Gastroesophageal sphincter (tissue), 4 donors: ENCODE measurements around the gene TAF12. TPM values are rescaled to one million over a fixed set of nuclear protein-coding genes. Genes with fewer than 3 reads are reported as not detected.
"Not testable (repeated sequence)": the region's sequence is repeated elsewhere in the genome, so short reads cannot be mapped to it uniquely, and the experiment has no call there.

Experiments
- ATAC-seq: fragments of 150-250 bp; one replicate; pipeline ENCODE4 v1.9.1; 2016; ENCODE audit warnings: mild to moderate bottlenecking, moderate library complexity
- H3K27ac ChIP-seq, 4 donors: fragments of 200-600 bp; sonication (generic) in 3 of 4; 1 replicate in 3 of 4; 2 replicates in 1 of 4; pipeline ENCODE4 v1.5.1; 2016 to 2019
- H3K27me3 ChIP-seq: fragments of 200-600 bp; sonication (generic); one replicate; pipeline ENCODE4 v1.5.1; 2019
- H3K36me3 ChIP-seq, 2 donors: fragments of 200-600 bp; sonication (generic); one replicate each; pipeline ENCODE4 v1.5.1; 2019; ENCODE audit warnings: control low read depth in 1 of 2
- H3K4me1 ChIP-seq, 3 donors: fragments of 200-600 bp; sonication (generic); 1 replicate in 2 of 3; 2 replicates in 1 of 3; pipeline ENCODE4 v1.5.1; 2016 to 2019; ENCODE audit warnings: control low read depth in 2 of 3
- H3K4me3 ChIP-seq, 2 donors: fragments of 200-600 bp; sonication (generic); one replicate each; pipeline ENCODE4 v1.5.1; 2019; ENCODE audit warnings: mild to moderate bottlenecking in 1 of 2, moderate library complexity in 1 of 2
- H3K9me3 ChIP-seq, 3 donors: fragments of 200-600 bp; sonication (generic); one replicate each; pipeline ENCODE4 v1.5.1; 2017 to 2019; ENCODE audit warnings: control low read depth in 2 of 3
- CTCF ChIP-seq, 4 experiments: fragments of 200-600 bp in 2 of 4; fragments of 450-650 bp in 2 of 4; sonication (generic) in 1 of 4; IDR thresholded peaks; one replicate each; pipeline ENCODE4 v1.5.1; 2017 to 2019; ENCODE audit warnings: antibody characterized with exemption in 4 of 4, mild to moderate bottlenecking in 2 of 4, moderate library complexity in 2 of 4
- EP300 ChIP-seq: sonication (generic); formaldehyde crosslinking; IDR thresholded peaks from one replicate; pipeline ENCODE4 v1.6.1; 2017; ENCODE audit warnings: antibody characterized with exemption, mild to moderate bottlenecking
- POLR2A ChIP-seq, 2 donors: fragments of 450-650 bp; IDR thresholded peaks; one replicate each; pipeline ENCODE4 v1.6.1; 2017; ENCODE audit warnings: antibody characterized with exemption in 2 of 2, mild to moderate bottlenecking in 2 of 2, moderate library complexity in 1 of 2
- POLR2AphosphoS5 ChIP-seq: sonication (generic); formaldehyde crosslinking; IDR thresholded peaks from one replicate; pipeline ENCODE4 v1.6.1; 2017; ENCODE audit warnings: antibody characterized with exemption
- WGBS, 2 donors: methylation state at CpG; one replicate each; pipeline ENCODE4 v1.1.5; 2018; ENCODE audit warnings: low coverage in 1 of 2; 5-methylcytosine and 5-hydroxymethylcytosine counted together
- total RNA-seq, 4 donors: library from RNA; depleted of rRNA; stranded (reverse); fragments of >200 nt; gene quantifications; one replicate each; pipeline ENCODE4 v1.1.0, GENCODE V29; 2016

Gene TAF12
- total RNA-seq, 4 donors from 2014 or later: 12.4 to 22.3 (median 16.7) TPM

GRCh38 chr1:28595412-28596191 is 47.3 kb downstream of the TAF12 start:
- Histone ChIP-seq H3K27ac (no peak overlapping the region), H3K9me3 (no peaks in the 10 kb centered on the region), H3K36me3 (peaks cover 0 to 11% of the 10 kb centered on the region in 2 donors), H3K4me1 (peaks cover 0 to 17% (median 0%) of the 10 kb centered on the region in 3 donors), H3K27me3 (no peaks in the 10 kb centered on the region), H3K4me3 (no peak overlapping the region)
- WGBS, 2 donors: 92 to 94% methylated on average over 5 to 9 of the region's 10 CpGs
- no peak for ATAC-seq
- no peak for TF ChIP-seq POLR2A (IDR thresholded peaks at IDR 0.05)
- no peak for TF ChIP-seq POLR2AphosphoS5
- TF ChIP-seq CTCF (IDR thresholded peaks at IDR 0.05): no peak
- no peak for TF ChIP-seq EP300

- not testable (repeated sequence) for H3K36me3 ChIP-seq, H3K27ac ChIP-seq, H3K9me3 ChIP-seq, ATAC-seq, H3K4me3 ChIP-seq, H3K27me3 ChIP-seq
- 41 to 56% methylated on average over 4 to 6 of the region's 7 CpGs for WGBS, 2 donors
- peaks cover 0 to 17% (median 0%) of the 10 kb centered on the region in 3 donors for H3K4me1 ChIP-seq
Observed at GRCh38 chr1:28594686-28595411, 48.0 kb downstream of the TAF12 start.

- WGBS, 2 donors: no CpG with 5 or more reads among the region's 3 CpGs
- not testable (repeated sequence) for H3K27ac ChIP-seq, ATAC-seq, H3K36me3 ChIP-seq, H3K4me3 ChIP-seq, H3K27me3 ChIP-seq, H3K9me3 ChIP-seq
- H3K4me1 ChIP-seq: peaks cover 0 to 17% (median 0%) of the 10 kb centered on the region in 3 donors
Observed at GRCh38 chr1:28593988-28594356, 48.9 kb downstream of the TAF12 start.

- H3K27me3 ChIP-seq: no peaks in the 10 kb centered on the region
- H3K36me3 ChIP-seq: no peaks in the 10 kb centered on the region
- H3K4me3 ChIP-seq: peak overlapping the region; percentile 36 to 58
- 0 to 55% methylated on average over 2 to 7 of the region's 81 CpGs for WGBS, 2 donors
- no peaks in the 10 kb centered on the region for H3K9me3 ChIP-seq
- ATAC-seq: peak; percentile 71
- H3K4me1 ChIP-seq: peaks cover 0 to 17% (median 0%) of the 10 kb centered on the region in 3 donors
- TF ChIP-seq POLR2A (IDR thresholded peaks at IDR 0.05): no peak
- no peak for TF ChIP-seq POLR2AphosphoS5
- TF ChIP-seq EP300: no peak
- no peak for TF ChIP-seq CTCF (IDR thresholded peaks at IDR 0.05)
- H3K27ac ChIP-seq: peak overlapping the region in 3 of 4 donors; percentile 9 to 68 (median 34)
Observed at GRCh38 chr1:28592321-28593071, 50.4 kb downstream of the TAF12 start.

- TF ChIP-seq CTCF (IDR thresholded peaks at IDR 0.05) (no peak), POLR2AphosphoS5 (no peak), EP300 (no peak), POLR2A (IDR thresholded peaks at IDR 0.05) (no peak)
- Histone ChIP-seq H3K27ac (peak within 1 kb of the TSS in 3 of 4 donors; percentile 9 to 68 (median 34)), H3K27me3 (no peaks in the 10 kb centered on the region), H3K36me3 (no peaks in the 10 kb centered on the region), H3K4me3 (peak within 1 kb of the TSS; percentile 36 to 58), H3K4me1 (peaks cover 0 to 17% (median 0%) of the 10 kb centered on the region in 3 donors), H3K9me3 (no peaks in the 10 kb centered on the region)
- peak; percentile 77 for ATAC-seq
- WGBS, 2 donors: 14% methylated on average over 1 of the region's 13 CpGs; no CpG with 5 or more reads in 1 of the 2 donors
Observed at GRCh38 chr1:28591708-28592320, 51.1 kb downstream of the TAF12 start, which contains the start of gene RAB42. Gene RAB42 (plus strand): TSS chr1:28592265. CDS start chr1:28592512, 247 bp downstream.

GRCh38 chr1:28586585-28587391 is 56.1 kb downstream of the TAF12 start:
- H3K36me3 ChIP-seq, H3K9me3 ChIP-seq, ATAC-seq, H3K4me3 ChIP-seq, H3K27ac ChIP-seq, H3K27me3 ChIP-seq: not testable (repeated sequence)
- 88% methylated on average over 17 to 18 of the region's 19 CpGs for WGBS, 2 donors
- H3K4me1 ChIP-seq: peaks cover 0 to 17% (median 8%) of the 10 kb centered on the region in 3 donors
